HepG2 (cell line): ENCODE measurements around the gene TAF6L. TPM values are rescaled to one million over a fixed set of nuclear protein-coding genes. Genes with fewer than 3 reads are reported as not detected.

Source experiments
- ARID3A ChIP-seq: IDR thresholded peaks from 2 replicates; pipeline ENCODE4 v1.6.1; 2012; ENCODE audit warnings: low read depth, low read length, improper control_type of control experiment
- ESRRA ChIP-seq: sonication (generic); formaldehyde crosslinking; IDR thresholded peaks from 2 replicates; pipeline ENCODE4 v1.5.1; 2020; ENCODE audit warnings: mild to moderate bottlenecking, low read depth, missing genetic modification reagents
- PBX3 ChIP-seq: sonication (generic); formaldehyde crosslinking; IDR thresholded peaks from 2 replicates; pipeline ENCODE4 v1.8.1; 2023; ENCODE audit warnings: missing genetic modification reagents, inconsistent platforms, borderline replicate concordance
- PPARG ChIP-seq: conservative IDR thresholded peaks from 2 replicates; pipeline ENCODE4 v1.6.1; 2016; ENCODE audit warnings: missing biosample characterization, missing genetic modification reagents
- PRDM4 ChIP-seq: sonication (generic); formaldehyde crosslinking; IDR thresholded peaks from 2 replicates; pipeline ENCODE4 v1.9.0; 2021; ENCODE audit warnings: missing genetic modification reagents, borderline replicate concordance
- SETDB1 ChIP-seq: sonication (generic); formaldehyde crosslinking; IDR thresholded peaks from 2 replicates; pipeline ENCODE4 v1.5.1; 2020; ENCODE audit warnings: missing genetic modification reagents, mild to moderate bottlenecking, borderline replicate concordance
- THAP8 ChIP-seq: sonication (generic); formaldehyde crosslinking; IDR thresholded peaks from 2 replicates; pipeline ENCODE4 v1.5.1; 2020; ENCODE audit warnings: missing genetic modification reagents, mild to moderate bottlenecking, borderline replicate concordance
- ZHX2 ChIP-seq, 2 experiments: sonication (generic) in 1 of 2; formaldehyde crosslinking in 1 of 2; IDR thresholded peaks; 2 replicates each; pipeline versions ENCODE4 v1.6.1 to v1.9.0; 2014 to 2022; ENCODE audit warnings: antibody characterized with exemption in 1 of 2, borderline replicate concordance in 1 of 2, inconsistent platforms in 1 of 2, low read depth in 1 of 2, missing genetic modification reagents in 1 of 2
- ZNF30 ChIP-seq: sonication (generic); formaldehyde crosslinking; IDR thresholded peaks from 2 replicates; pipeline ENCODE4 v1.5.0; 2020; ENCODE audit warnings: mild to moderate bottlenecking, missing genetic modification reagents
- ZNF800 ChIP-seq: sonication (generic); formaldehyde crosslinking; IDR thresholded peaks from 2 replicates; pipeline ENCODE4 v1.4.0; 2020; ENCODE audit warnings: missing genetic modification reagents
- ZSCAN25 ChIP-seq: sonication (generic); formaldehyde crosslinking; IDR thresholded peaks from 2 replicates; pipeline ENCODE4 v1.8.0; 2022; ENCODE audit warnings: mild to moderate bottlenecking, missing genetic modification reagents
- polyA plus RNA-seq, 8 experiments: library from polyadenylated mRNA; depleted of rRNA in 3 of 8; stranded (reverse) in 7 of 8; unstranded in 1 of 8; fragments of >200 nt; fragmentation: Illumina TruSeq in 4 of 8; extraction: Trizol in 4 of 8; gene quantifications; 2 replicates each; pipeline versions ENCODE4 v1.2.1 to v1.2.3, GENCODE V29; 2011 to 2016; ENCODE audit warnings: low read depth in 4 of 8, missing spikeins in 1 of 8, mixed read lengths in 1 of 8; ENCODE audit not compliant: insufficient read depth in 1 of 8
- total RNA-seq, 5 experiments: library from RNA; depleted of rRNA; stranded (reverse); fragments of >200 nt; fragmentation: Illumina TruSeq; extraction: Trizol; gene quantifications; 2 replicates each; pipeline ENCODE4 v1.2.3, GENCODE V29; 2016; ENCODE audit warnings: low read depth in 1 of 5

Gene TAF6L
- total and polyA plus RNA-seq, 2 of the 13 experiments (the other 11 are each of a cell fraction or from before 2014, with no cell fraction given): 12.6 to 19.4 TPM

GRCh38 chr11:62727165-62727871 is 43.9 kb upstream of the TAF6L start, which contains the start of gene HNRNPUL2 (continued):
- no peak for TF ChIP-seq ZHX2 (IDR thresholded peaks at IDR 0.05; ENCODE audit: low read depth)
- peak; percentile 83; the same call in 1 of the 2 replicates for TF ChIP-seq ZHX2 (CRISPR knock-in tag; IDR thresholded peaks at IDR 0.05; ENCODE audit: borderline replicate concordance)
- peak; percentile 78; the same call in 1 of the 2 replicates for TF ChIP-seq PBX3 (CRISPR knock-in tag)
- TF ChIP-seq ESRRA: no peak
- TF ChIP-seq ZNF30 (CRISPR knock-in tag): peak; percentile 61; the same call in 1 of the 2 replicates
- TF ChIP-seq SETDB1 (CRISPR knock-in tag): no peak
- TF ChIP-seq PRDM4: no peak
- no peak; the same call in 1 of the 2 replicates for TF ChIP-seq THAP8 (CRISPR knock-in tag)
- peak; percentile 92 for TF ChIP-seq ZSCAN25 (CRISPR knock-in tag)
- peak; percentile 41; the same call in 1 of the 2 replicates for TF ChIP-seq ZNF800 (CRISPR knock-in tag)
- no peak for TF ChIP-seq ARID3A
- TF ChIP-seq PPARG (CRISPR knock-in tag): peak; percentile 66
